Mesothelial cell of epicardium (in vitro differentiated cells): ENCODE data around the gene CPA4. TPM values are rescaled to one million over a fixed set of nuclear protein-coding genes. Genes with fewer than 3 reads are reported as not detected.

ENCODE experiments used
- DNase-seq, 2 experiments: peaks; one replicate each; pipeline ENCODE4 v3.0.0; 2021; ENCODE audit warnings: low spot score in 2 of 2; ENCODE audit not compliant: unreplicated experiment in 2 of 2
- H3K27ac Mint-ChIP-seq: 2 replicates; pipeline ENCODE4 v1.8.0; 2021; ENCODE audit warnings: mixed read lengths
- H3K27me3 Mint-ChIP-seq: 2 replicates; pipeline ENCODE4 v1.8.0; 2021; ENCODE audit warnings: low read depth, mixed read lengths
- H3K36me3 Mint-ChIP-seq: 2 replicates; pipeline ENCODE4 v1.8.0; 2021; ENCODE audit warnings: mixed read lengths
- H3K4me1 Mint-ChIP-seq: 2 replicates; pipeline ENCODE4 v1.8.0; 2021; ENCODE audit warnings: mixed read lengths
- H3K4me3 Mint-ChIP-seq: 2 replicates; pipeline ENCODE4 v1.8.0; 2021; ENCODE audit warnings: mild to moderate bottlenecking, moderate library complexity, mixed read lengths
- H3K9me3 Mint-ChIP-seq: 2 replicates; pipeline ENCODE4 v1.8.0; 2021; ENCODE audit warnings: mixed read lengths
- CTCF ChIP-seq: fragments of 200-600 bp; sonication (generic); IDR thresholded peaks from one replicate; pipeline ENCODE4 v1.5.0; 2021; ENCODE audit warnings: antibody characterized with exemption; ENCODE audit not compliant: unreplicated experiment
- total RNA-seq: library from RNA; stranded (reverse); gene quantifications from 3 replicates; pipeline ENCODE4 v1.2.1, GENCODE V29; 2021

The CPA4 gene
- total RNA-seq, 1 donor from 2014 or later, result 4.1 TPM

- H3K9me3 Mint-ChIP-seq, result no peaks in the 10 kb centered on the region
- H3K36me3 Mint-ChIP-seq, result no peaks in the 10 kb centered on the region
- H3K27me3 Mint-ChIP-seq, result no peaks in the 10 kb centered on the region
- peaks cover 80% of the 10 kb centered on the region for H3K4me1 Mint-ChIP-seq
- TF ChIP-seq CTCF, result no peak
- peak overlapping the region; percentile 20 for H3K4me3 Mint-ChIP-seq
- DNase-seq, result no peak
- H3K27ac Mint-ChIP-seq, result peak overlapping the region; percentile 91
These were observed 19.1 kb upstream of the CPA4 start for GRCh38 chr7:130273933-130274255.

- Mint-ChIP-seq H3K4me1 (peaks cover 84% of the 10 kb centered on the region), H3K27ac (peak overlapping the region; percentile 91)
- no peak for TF ChIP-seq CTCF
These were observed 18.7 kb upstream of the CPA4 start for GRCh38 chr7:130274296-130274695.

GRCh38 chr7:130274983-130275591 lies 17.9 kb upstream of the CPA4 start:
- peak overlapping the region; percentile 91 for H3K27ac Mint-ChIP-seq
- no peak for DNase-seq

More at GRCh38 chr7:130274296-130274695, 18.7 kb upstream of the CPA4 start:
- no peak overlapping the region for H3K4me3 Mint-ChIP-seq
- H3K9me3 Mint-ChIP-seq, result no peaks in the 10 kb centered on the region
- no peak for DNase-seq
- no peaks in the 10 kb centered on the region for H3K27me3 Mint-ChIP-seq
- H3K36me3 Mint-ChIP-seq, result no peaks in the 10 kb centered on the region

GRCh38 chr7:130275826-130276297 lies 17.1 kb upstream of the CPA4 start:
- no peaks in the 10 kb centered on the region for H3K36me3 Mint-ChIP-seq
- DNase-seq, result no peak
- no peak overlapping the region for H3K4me3 Mint-ChIP-seq
- peak overlapping the region; percentile 91 for H3K27ac Mint-ChIP-seq
- no peaks in the 10 kb centered on the region for H3K27me3 Mint-ChIP-seq
- peaks cover 89% of the 10 kb centered on the region for H3K4me1 Mint-ChIP-seq
- no peaks in the 10 kb centered on the region for H3K9me3 Mint-ChIP-seq
- TF ChIP-seq CTCF, result no peak

More at GRCh38 chr7:130274983-130275591, 17.9 kb upstream of the CPA4 start:
- no peak for TF ChIP-seq CTCF
- H3K9me3 Mint-ChIP-seq, result no peaks in the 10 kb centered on the region
- peaks cover 89% of the 10 kb centered on the region for H3K4me1 Mint-ChIP-seq
- no peaks in the 10 kb centered on the region for H3K36me3 Mint-ChIP-seq
- no peak overlapping the region for H3K4me3 Mint-ChIP-seq
- no peaks in the 10 kb centered on the region for H3K27me3 Mint-ChIP-seq

GRCh38 chr7:130276796-130277762 lies 15.9 kb upstream of the CPA4 start:
- TF ChIP-seq CTCF, result no peak
- Mint-ChIP-seq H3K9me3 (no peaks in the 10 kb centered on the region), H3K27me3 (no peaks in the 10 kb centered on the region), H3K27ac (peak overlapping the region; percentile 92), H3K36me3 (no peaks in the 10 kb centered on the region), H3K4me3 (no peak overlapping the region), H3K4me1 (peaks cover 78% of the 10 kb centered on the region)
- no peak for DNase-seq
